Measurements from ENCODE around the gene NOXA1.
A peak's percentile ranks its signal among the peaks of the same experiment; 100 is the strongest.

NOXA1 gene

DNA sequence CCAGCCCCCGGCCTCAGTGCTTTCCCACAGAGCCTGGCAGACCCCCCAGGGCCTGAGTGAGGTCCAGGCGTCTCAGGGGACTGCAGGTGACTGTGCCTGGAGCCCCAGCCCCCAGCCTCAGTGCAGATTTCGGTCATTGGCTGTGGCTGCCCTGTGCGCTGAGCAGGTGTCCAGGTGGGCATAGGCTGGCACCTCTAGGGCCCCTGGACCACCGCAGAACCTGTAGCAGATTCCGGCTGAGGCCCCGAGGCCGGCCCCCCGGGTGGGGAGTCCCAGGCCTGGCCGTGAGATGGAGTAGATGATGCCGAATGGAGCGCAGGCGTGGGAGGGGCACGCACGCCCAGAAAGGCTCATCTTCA lies 12.3 kb upstream of the NOXA1 start:
- H3K79me1 ChIP-seq (ENCODE audit: low read depth, low read length) = peaks cover 5% of the 10 kb centered on the region
- peaks cover 0 to 3% (median 0%) of the 10 kb centered on the region in 3 experiments for H3K27me3 ChIP-seq (ENCODE audit: control insufficient read depth in 3 of 3, insufficient read depth in 3 of 3, low read depth in 1 of 3, low read length in 3 of 3)
- H3K4me1 ChIP-seq (ENCODE audit: control insufficient read depth in 2 of 2, insufficient read depth in 1 of 2, low read depth in 1 of 2, low read length in 2 of 2) = peaks cover 10 to 15% of the 10 kb centered on the region in 2 donors
- H3K4me3 ChIP-seq (ENCODE audit: low read length in 2 of 2) = no peak overlapping the region
- H2BK5ac ChIP-seq (ENCODE audit: low read length) = no peak overlapping the region
- peak overlapping the region; percentile 38 for H3K14ac ChIP-seq (ENCODE audit: low read length)
- no peak overlapping the region for H3K4me2 ChIP-seq (ENCODE audit: insufficient read depth, low read length, poor library complexity, severe bottlenecking)
- no peak overlapping the region for H3K18ac ChIP-seq (ENCODE audit: low read length)
- peak overlapping the region; percentile 10 for H2BK12ac ChIP-seq (ENCODE audit: low read length)
- no peak overlapping the region for H3K27ac ChIP-seq (replicated peaks; ENCODE audit: low read length)
- H2AK5ac ChIP-seq (ENCODE audit: low read depth, low read length) = peak overlapping the region; percentile 56
- H3K4ac ChIP-seq (ENCODE audit: low read length) = no peak overlapping the region
- H2BK120ac ChIP-seq (ENCODE audit: low read depth, low read length) = no peak overlapping the region
- no peaks in the 10 kb centered on the region for H3K9me3 ChIP-seq (replicated peaks in 1 of 2; ENCODE audit: control insufficient read depth in 2 of 2, insufficient read depth in 1 of 2, low read depth in 1 of 2, low read length in 2 of 2)
- H3K23ac ChIP-seq (ENCODE audit: low read depth, low read length, poor library complexity) = no peak overlapping the region
- H4K91ac ChIP-seq (ENCODE audit: low read depth, low read length, poor library complexity) = no peak overlapping the region
- H3K36me3 ChIP-seq (replicated peaks in 1 of 2; ENCODE audit: control insufficient read depth in 2 of 2, insufficient read depth in 2 of 2, low read length in 2 of 2) = no peaks in the 10 kb centered on the region
- H2BK15ac ChIP-seq (ENCODE audit: low read length) = peak overlapping the region; percentile 81
- no peak overlapping the region for H3K9ac ChIP-seq (ENCODE audit: low read depth, low read length, poor library complexity)
- H4K8ac ChIP-seq (ENCODE audit: low read depth, low read length) = no peak overlapping the region
- DNase-seq (ENCODE audit: low spot score) = no peak
- no CpG with 5 or more reads among the region's 15 CpGs for WGBS, 2 donors (ENCODE audit: extremely low coverage in 2 of 2, insufficient read length in 2 of 2, insufficient replicate concordance in 1 of 2)
- no peak overlapping the region for H2AFZ ChIP-seq (ENCODE audit: low read length)

- H3K23ac ChIP-seq (ENCODE audit: low read depth, low read length, poor library complexity) = no peak overlapping the region
- H2BK5ac ChIP-seq (ENCODE audit: low read length) = no peak overlapping the region
- H3K4me1 ChIP-seq (ENCODE audit: control insufficient read depth in 2 of 2, insufficient read depth in 1 of 2, low read depth in 1 of 2, low read length in 2 of 2) = peaks cover 9 to 15% of the 10 kb centered on the region in 2 donors
- no peak overlapping the region for H2AFZ ChIP-seq (ENCODE audit: low read length)
- no peak overlapping the region for H3K4me2 ChIP-seq (ENCODE audit: insufficient read depth, low read length, poor library complexity, severe bottlenecking)
- no peak overlapping the region for H4K91ac ChIP-seq (ENCODE audit: low read depth, low read length, poor library complexity)
- no CpG with 5 or more reads among the region's 17 CpGs for WGBS, 2 donors (ENCODE audit: extremely low coverage in 2 of 2, insufficient read length in 2 of 2, insufficient replicate concordance in 1 of 2)
- no peak overlapping the region for H3K4ac ChIP-seq (ENCODE audit: low read length)
- H3K36me3 ChIP-seq (replicated peaks in 1 of 2; ENCODE audit: control insufficient read depth in 2 of 2, insufficient read depth in 2 of 2, low read length in 2 of 2) = no peaks in the 10 kb centered on the region
- DNase-seq (ENCODE audit: low spot score) = no peak
- H3K27me3 ChIP-seq (ENCODE audit: control insufficient read depth in 3 of 3, insufficient read depth in 3 of 3, low read depth in 1 of 3, low read length in 3 of 3) = peaks cover 0 to 2% (median 0%) of the 10 kb centered on the region in 3 experiments
- H2BK12ac ChIP-seq (ENCODE audit: low read length) = peak overlapping the region; percentile 10
- no peaks in the 10 kb centered on the region for H3K9me3 ChIP-seq (replicated peaks in 1 of 2; ENCODE audit: control insufficient read depth in 2 of 2, insufficient read depth in 1 of 2, low read depth in 1 of 2, low read length in 2 of 2)
- peak overlapping the region; percentile 81 for H2BK15ac ChIP-seq (ENCODE audit: low read length)
- H3K27ac ChIP-seq (replicated peaks; ENCODE audit: low read length) = no peak overlapping the region
- peak overlapping the region; percentile 64 for H3K18ac ChIP-seq (ENCODE audit: low read length)
- H3K9ac ChIP-seq (ENCODE audit: low read depth, low read length, poor library complexity) = no peak overlapping the region
- peak overlapping the region; percentile 38 for H3K14ac ChIP-seq (ENCODE audit: low read length)
- no peak overlapping the region for H3K4me3 ChIP-seq (ENCODE audit: low read length in 2 of 2)
- H3K79me1 ChIP-seq (ENCODE audit: low read depth, low read length) = peaks cover 6% of the 10 kb centered on the region
- no peak overlapping the region for H4K8ac ChIP-seq (ENCODE audit: low read depth, low read length)
- no peak overlapping the region for H2BK120ac ChIP-seq (ENCODE audit: low read depth, low read length)
- H2AK5ac ChIP-seq (ENCODE audit: low read depth, low read length) = peak overlapping the region; percentile 56
These were observed 11.9 kb upstream of the NOXA1 start for GRCh38 chr9:137411260-137411644.

GRCh38 chr9:137411645-137412380 lies 11.4 kb upstream of the NOXA1 start:
- Histone ChIP-seq H3K36me3 (replicated peaks in 1 of 2; ENCODE audit: control insufficient read depth in 2 of 2, insufficient read depth in 2 of 2, low read length in 2 of 2) (no peaks in the 10 kb centered on the region), H2AFZ (ENCODE audit: low read length) (no peak overlapping the region), H3K9me3 (replicated peaks in 1 of 2; ENCODE audit: control insufficient read depth in 2 of 2, insufficient read depth in 1 of 2, low read depth in 1 of 2, low read length in 2 of 2) (no peaks in the 10 kb centered on the region), H3K27ac (replicated peaks; ENCODE audit: low read length) (no peak overlapping the region), H2BK120ac (ENCODE audit: low read depth, low read length) (no peak overlapping the region), H4K8ac (ENCODE audit: low read depth, low read length) (no peak overlapping the region), H3K79me1 (ENCODE audit: low read depth, low read length) (peaks cover 9% of the 10 kb centered on the region), H2BK15ac (ENCODE audit: low read length) (no peak overlapping the region), H3K18ac (ENCODE audit: low read length) (peak overlapping the region; percentile 64), H3K9ac (ENCODE audit: low read depth, low read length, poor library complexity) (no peak overlapping the region), H3K23ac (ENCODE audit: low read depth, low read length, poor library complexity) (peak overlapping the region; percentile 73), H3K4me2 (ENCODE audit: insufficient read depth, low read length, poor library complexity, severe bottlenecking) (no peak overlapping the region), H3K14ac (ENCODE audit: low read length) (no peak overlapping the region), H3K4ac (ENCODE audit: low read length) (no peak overlapping the region), H3K27me3 (ENCODE audit: control insufficient read depth in 3 of 3, insufficient read depth in 3 of 3, low read depth in 1 of 3, low read length in 3 of 3) (no peaks in the 10 kb centered on the region), H2AK5ac (ENCODE audit: low read depth, low read length) (peak overlapping the region; percentile 84), H3K4me1 (ENCODE audit: control insufficient read depth in 2 of 2, insufficient read depth in 1 of 2, low read depth in 1 of 2, low read length in 2 of 2) (peaks cover 5 to 12% of the 10 kb centered on the region in 2 donors), H2BK12ac (ENCODE audit: low read length) (no peak overlapping the region), H2BK5ac (ENCODE audit: low read length) (no peak overlapping the region), H3K4me3 (ENCODE audit: low read length in 2 of 2) (no peak overlapping the region), H4K91ac (ENCODE audit: low read depth, low read length, poor library complexity) (no peak overlapping the region)
- no CpG with 5 or more reads among the region's 30 CpGs for WGBS, 2 donors (ENCODE audit: extremely low coverage in 2 of 2, insufficient read length in 2 of 2, insufficient replicate concordance in 1 of 2)
- no peak for DNase-seq (ENCODE audit: low spot score)

- H2BK5ac ChIP-seq (ENCODE audit: low read length) = no peak overlapping the region
- no peak overlapping the region for H2BK12ac ChIP-seq (ENCODE audit: low read length)
- DNase-seq (ENCODE audit: low spot score) = no peak
- H3K4me2 ChIP-seq (ENCODE audit: insufficient read depth, low read length, poor library complexity, severe bottlenecking) = no peak overlapping the region
- H3K4ac ChIP-seq (ENCODE audit: low read length) = no peak overlapping the region
- no CpG with 5 or more reads among the region's 10 CpGs for WGBS, 2 donors (ENCODE audit: extremely low coverage in 2 of 2, insufficient read length in 2 of 2, insufficient replicate concordance in 1 of 2)
- H3K4me1 ChIP-seq (ENCODE audit: control insufficient read depth in 2 of 2, insufficient read depth in 1 of 2, low read depth in 1 of 2, low read length in 2 of 2) = peaks cover under 1 to 9% of the 10 kb centered on the region in 2 donors
- H3K27ac ChIP-seq (replicated peaks; ENCODE audit: low read length) = no peak overlapping the region
- H3K27me3 ChIP-seq (ENCODE audit: control insufficient read depth in 3 of 3, insufficient read depth in 3 of 3, low read depth in 1 of 3, low read length in 3 of 3) = no peaks in the 10 kb centered on the region
- H3K4me3 ChIP-seq (ENCODE audit: low read length in 2 of 2) = no peak overlapping the region
- no peak overlapping the region for H3K9ac ChIP-seq (ENCODE audit: low read depth, low read length, poor library complexity)
- H3K79me1 ChIP-seq (ENCODE audit: low read depth, low read length) = peaks cover 11% of the 10 kb centered on the region
- H3K9me3 ChIP-seq (replicated peaks in 1 of 2; ENCODE audit: control insufficient read depth in 2 of 2, insufficient read depth in 1 of 2, low read depth in 1 of 2, low read length in 2 of 2) = no peaks in the 10 kb centered on the region
- H3K36me3 ChIP-seq (replicated peaks in 1 of 2; ENCODE audit: control insufficient read depth in 2 of 2, insufficient read depth in 2 of 2, low read length in 2 of 2) = no peaks in the 10 kb centered on the region
- H2AK5ac ChIP-seq (ENCODE audit: low read depth, low read length) = no peak overlapping the region
- H2AFZ ChIP-seq (ENCODE audit: low read length) = no peak overlapping the region
- no peak overlapping the region for H3K14ac ChIP-seq (ENCODE audit: low read length)
- no peak overlapping the region for H2BK120ac ChIP-seq (ENCODE audit: low read depth, low read length)
- no peak overlapping the region for H2BK15ac ChIP-seq (ENCODE audit: low read length)
- H3K18ac ChIP-seq (ENCODE audit: low read length) = no peak overlapping the region
- no peak overlapping the region for H4K91ac ChIP-seq (ENCODE audit: low read depth, low read length, poor library complexity)
- H3K23ac ChIP-seq (ENCODE audit: low read depth, low read length, poor library complexity) = no peak overlapping the region
- no peak overlapping the region for H4K8ac ChIP-seq (ENCODE audit: low read depth, low read length)
These were observed 10.8 kb upstream of the NOXA1 start for GRCh38 chr9:137412431-137412830.
